ENCODE results near the gene SYNGR2.

SYNGR2 gene

DNA sequence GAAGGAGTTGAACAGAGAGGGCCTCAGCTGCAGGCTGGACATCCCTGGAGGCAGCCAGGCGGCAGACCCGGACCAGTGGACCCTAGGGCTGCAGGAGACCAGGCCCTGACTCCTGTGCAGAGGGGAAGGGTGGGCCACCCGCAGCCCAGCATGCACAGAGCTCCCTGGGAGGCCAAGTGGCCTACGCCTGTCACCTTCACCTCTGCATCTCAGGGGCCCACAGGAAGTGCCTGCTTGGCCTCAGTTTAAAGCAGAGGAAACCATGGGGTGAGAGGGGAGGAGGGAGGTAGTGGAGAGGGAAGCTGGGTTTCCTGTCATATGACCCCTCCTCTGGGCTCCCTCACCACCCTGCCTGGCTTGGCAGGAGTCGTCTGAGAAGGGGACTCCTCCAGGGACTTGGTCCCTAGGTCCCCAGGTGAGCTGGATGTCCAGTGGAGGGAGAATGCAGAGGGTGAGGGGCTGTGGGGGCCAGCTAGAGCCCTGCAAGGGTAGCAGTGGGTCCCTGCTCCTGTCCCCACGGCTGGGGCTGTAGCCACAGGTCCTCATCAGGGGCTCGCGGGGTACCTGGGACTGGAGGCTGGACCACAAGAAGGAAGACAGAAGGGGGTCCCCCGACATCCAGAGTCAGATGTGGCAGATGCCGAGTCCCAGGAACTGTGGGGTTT lies 37.8 kb upstream of the SYNGR2 start, which contains the start of gene TMC8:
TSS of gene TMC8 (plus strand) at position 335 of the 665 bp plus-strand sequence. CDS start 818 bp downstream, outside the sequence.
- Histone ChIP-seq H3K9ac (ENCODE audit: low read depth, low read length) (peak within 1 kb of the TSS; percentile 70), H3K4me2 (ENCODE audit: insufficient read depth, low read length) (peak within 1 kb of the TSS; percentile 94), H2AFZ (ENCODE audit: low read depth, low read length) (peak within 1 kb of the TSS; percentile 63; the same call in 1 of the 2 replicates), H4K20me1 (ENCODE audit: insufficient read depth, low read length) (peaks cover 30% of the 10 kb centered on the region), H3K4me3 (ENCODE audit: low read depth in 1 of 2, low read length in 2 of 2) (peak within 1 kb of the TSS; percentile 25 to 71; a peak in 3 of 4 replicates), H3K79me2 (ENCODE audit: insufficient read depth, low read length) (peaks cover 12% of the 10 kb centered on the region), H3K36me3 (ENCODE audit: insufficient read depth, low read length) (peaks cover 32% of the 10 kb centered on the region), H3K9me3 (ENCODE audit: insufficient read depth, low read length, severe bottlenecking) (no peaks in the 10 kb centered on the region), H3K4me1 (ENCODE audit: insufficient read depth, low read length) (peaks cover 82% of the 10 kb centered on the region), H3K27me3 (ENCODE audit: insufficient read depth, low read length, poor library complexity) (no peaks in the 10 kb centered on the region), H3K27ac (ENCODE audit: low read length) (peak within 1 kb of the TSS; percentile 97)
- TF ChIP-seq EZH2 (IDR thresholded peaks at IDR 0.05; ENCODE audit: borderline replicate concordance, low read depth, low read length, severe bottlenecking) (no peak), CTCF (IDR thresholded peaks at IDR 0.05; ENCODE audit: borderline replicate concordance, extremely low read depth, low read length, poor library complexity, severe bottlenecking) (peak; percentile 2)
- DNase-seq = peak; percentile 93
- peak; percentile 79 for ATAC-seq (ENCODE audit: insufficient read depth, low read depth)

GRCh38 chr17:78131172-78132083 lies 37.0 kb upstream of the SYNGR2 start:
- DNase-seq (peak; percentile 53), ATAC-seq (ENCODE audit: insufficient read depth, low read depth) (peak; percentile 20)
- Histone ChIP-seq H3K27ac (ENCODE audit: low read length) (peak overlapping the region; percentile 97), H3K4me1 (ENCODE audit: insufficient read depth, low read length) (peaks cover 77% of the 10 kb centered on the region), H3K4me2 (ENCODE audit: insufficient read depth, low read length) (peak overlapping the region; percentile 94), H3K9ac (ENCODE audit: low read depth, low read length) (peak overlapping the region; percentile 70), H4K20me1 (ENCODE audit: insufficient read depth, low read length) (peaks cover 30% of the 10 kb centered on the region), H3K79me2 (ENCODE audit: insufficient read depth, low read length) (peaks cover 12% of the 10 kb centered on the region), H3K4me3 (ENCODE audit: low read depth in 1 of 2, low read length in 2 of 2) (peak overlapping the region; percentile 25 to 71; a peak in 3 of 4 replicates), H3K36me3 (ENCODE audit: insufficient read depth, low read length) (peaks cover 41% of the 10 kb centered on the region), H2AFZ (ENCODE audit: low read depth, low read length) (peak overlapping the region; percentile 51; the same call in 1 of the 2 replicates), H3K9me3 (ENCODE audit: insufficient read depth, low read length, severe bottlenecking) (no peaks in the 10 kb centered on the region), H3K27me3 (ENCODE audit: insufficient read depth, low read length, poor library complexity) (no peaks in the 10 kb centered on the region)
- TF ChIP-seq CTCF (IDR thresholded peaks at IDR 0.05; ENCODE audit: borderline replicate concordance, extremely low read depth, low read length, poor library complexity, severe bottlenecking) (peak; percentile 26), EZH2 (IDR thresholded peaks at IDR 0.05; ENCODE audit: borderline replicate concordance, low read depth, low read length, severe bottlenecking) (no peak)

DNA sequence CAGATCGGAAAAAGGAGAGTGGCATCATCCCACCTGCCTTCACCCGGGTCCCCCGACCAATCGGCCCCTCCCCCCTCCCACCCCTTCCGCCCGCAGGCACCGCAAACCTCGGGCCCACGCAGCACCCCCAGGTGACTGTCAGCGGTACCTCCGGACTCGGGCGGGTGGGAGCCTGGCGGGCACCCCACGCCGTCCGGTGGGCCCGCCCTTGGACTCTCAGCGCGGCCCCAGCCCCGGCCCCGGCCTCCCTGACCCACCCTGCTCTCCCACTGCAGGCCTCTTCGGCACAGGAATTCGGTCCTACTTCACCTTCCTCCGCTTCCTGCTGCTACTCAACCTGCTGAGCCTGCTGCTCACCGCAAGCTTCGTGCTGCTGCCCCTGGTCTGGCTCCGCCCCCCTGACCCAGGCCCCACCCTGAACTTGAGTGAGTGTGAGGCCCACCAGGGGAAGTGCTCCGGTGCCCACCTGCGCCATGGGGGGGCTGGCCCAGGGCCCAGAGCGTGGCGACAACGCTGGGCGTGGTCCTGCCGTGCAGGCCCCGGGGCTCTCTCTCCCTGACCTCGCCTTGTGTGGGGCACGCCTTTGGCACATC lies 36.2 kb upstream of the SYNGR2 start:
- DNase-seq (peak; percentile 71), ATAC-seq (ENCODE audit: insufficient read depth, low read depth) (no peak)
- Histone ChIP-seq H3K27ac (ENCODE audit: low read length) (peak overlapping the region; percentile 33), H2AFZ (ENCODE audit: low read depth, low read length) (no peak overlapping the region), H3K9ac (ENCODE audit: low read depth, low read length) (peak overlapping the region; percentile 70), H3K4me2 (ENCODE audit: insufficient read depth, low read length) (peak overlapping the region; percentile 94), H3K36me3 (ENCODE audit: insufficient read depth, low read length) (peaks cover 42% of the 10 kb centered on the region), H3K79me2 (ENCODE audit: insufficient read depth, low read length) (peaks cover 12% of the 10 kb centered on the region), H3K9me3 (ENCODE audit: insufficient read depth, low read length, severe bottlenecking) (no peaks in the 10 kb centered on the region), H4K20me1 (ENCODE audit: insufficient read depth, low read length) (peaks cover 35% of the 10 kb centered on the region), H3K4me1 (ENCODE audit: insufficient read depth, low read length) (peaks cover 70% of the 10 kb centered on the region), H3K4me3 (ENCODE audit: low read depth in 1 of 2, low read length in 2 of 2) (peak overlapping the region; percentile 25 to 71; a peak in 3 of 4 replicates), H3K27me3 (ENCODE audit: insufficient read depth, low read length, poor library complexity) (no peaks in the 10 kb centered on the region)
- TF ChIP-seq EZH2 (IDR thresholded peaks at IDR 0.05; ENCODE audit: borderline replicate concordance, low read depth, low read length, severe bottlenecking) = no peak
- TF ChIP-seq CTCF (IDR thresholded peaks at IDR 0.05; ENCODE audit: borderline replicate concordance, extremely low read depth, low read length, poor library complexity, severe bottlenecking) = no peak
